Suprapubic skin (tissue), 4 donors: ENCODE measurements around the gene HSPA8.

Experiments used
- CTCF ChIP-seq, 2 donors: fragments of 200-600 bp in 1 of 2; fragments of 450-650 bp in 1 of 2; sonication (generic) in 1 of 2; IDR thresholded peaks; one replicate each; pipeline ENCODE4 v1.5.1; 2016 to 2019; ENCODE audit warnings: antibody characterized with exemption in 2 of 2, mild to moderate bottlenecking in 1 of 2, moderate library complexity in 1 of 2
- EP300 ChIP-seq: sonication (generic); formaldehyde crosslinking; IDR thresholded peaks from one replicate; pipeline ENCODE4 v1.6.1; 2017; ENCODE audit warnings: antibody characterized with exemption
- POLR2A ChIP-seq, 2 donors: fragments of 450-650 bp; IDR thresholded peaks; one replicate each; pipeline ENCODE4 v1.6.1; 2017; ENCODE audit warnings: antibody characterized with exemption in 2 of 2, mild to moderate bottlenecking in 2 of 2, moderate library complexity in 2 of 2
- POLR2AphosphoS5 ChIP-seq, 3 donors: sonication (generic); formaldehyde crosslinking; IDR thresholded peaks; one replicate each; pipeline ENCODE4 v1.6.1; 2017; ENCODE audit warnings: antibody characterized with exemption in 3 of 3

DNA sequence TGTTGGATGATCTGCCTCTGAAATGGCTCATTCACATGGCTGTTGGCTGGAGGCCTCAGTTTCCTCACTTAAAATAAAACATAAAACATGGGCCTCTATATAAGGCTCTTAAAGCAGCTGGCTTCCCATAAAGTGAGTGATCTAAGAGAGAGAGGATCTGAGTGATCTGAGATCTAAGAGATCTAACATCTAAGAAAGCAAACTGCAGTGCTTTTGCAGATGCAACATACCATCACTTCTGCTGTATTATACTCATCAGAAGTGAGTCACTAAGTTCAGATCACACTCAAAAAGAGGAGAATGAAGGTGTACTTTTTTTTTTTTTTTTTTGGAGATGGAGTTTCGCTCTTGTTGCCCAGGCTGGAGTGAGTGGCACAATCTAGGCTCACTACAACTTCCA lies 18.1 kb upstream of the HSPA8 start:
- TF ChIP-seq CTCF (IDR thresholded peaks at IDR 0.05) (no peak), POLR2A (IDR thresholded peaks at IDR 0.05) (no peak), POLR2AphosphoS5 (IDR thresholded peaks at IDR 0.05) (no peak), EP300 (no peak)
